Left lung (tissue), 10 donors: ENCODE measurements around the gene GRPR. TPM values are rescaled to one million over a fixed set of nuclear protein-coding genes. Genes with fewer than 3 reads are reported as not detected.
"Not testable (repeated sequence)": the region's sequence is repeated elsewhere in the genome, so short reads cannot be mapped to it uniquely, and the experiment has no call there.

Source experiments
- ATAC-seq: fragments of 200-7000 bp; cut with Tn5 transposase; one replicate; pipeline ENCODE4 v1.9.1; 2020; ENCODE audit warnings: moderate library complexity
- DNase-seq, 4 donors: peaks; one replicate each; pipeline ENCODE4 v3.0.0-alpha.2; 2013 to 2020
- H3K27ac ChIP-seq, 2 donors: fragments of 200-600 bp; sonication (generic) in 1 of 2; one replicate each; pipeline versions ENCODE4 v1.5.0 to v1.8.0; 2020 to 2021
- H3K27me3 ChIP-seq, 2 donors: fragments of 200-600 bp; sonication (generic) in 1 of 2; one replicate each; pipeline versions ENCODE4 v1.5.0 to v1.8.0; 2020 to 2021
- H3K36me3 ChIP-seq, 2 donors: fragments of 200-600 bp; sonication (generic) in 1 of 2; one replicate each; pipeline versions ENCODE4 v1.5.0 to v1.8.0; 2020 to 2021
- H3K4me1 ChIP-seq, 2 donors: fragments of 200-600 bp; one replicate each; pipeline ENCODE4 v1.8.0; 2021
- H3K4me3 ChIP-seq, 2 donors: fragments of 200-600 bp; sonication (generic) in 1 of 2; one replicate each; pipeline versions ENCODE4 v1.5.0 to v1.8.0; 2020 to 2021; ENCODE audit warnings: mild to moderate bottlenecking in 1 of 2
- H3K9me3 ChIP-seq, 2 donors: fragments of 200-600 bp; sonication (generic) in 1 of 2; one replicate each; pipeline versions ENCODE4 v1.5.0 to v1.8.0; 2020 to 2021
- intact Hi-C, 2 donors: fragments of 100-400 bp; cut with DNase I; formaldehyde crosslinking; loops; one replicate each; pipeline versions ENCODE4 v1.11.2 to v1.14.2; 2022
- polyA plus RNA-seq, 6 donors: library from polyadenylated mRNA; unstranded; fragments of 120-200 nt; gene quantifications; one replicate each; pipeline ENCODE4 v1.2.1, GENCODE V29; 2013; ENCODE audit not compliant: insufficient read length in 6 of 6
- total RNA-seq, 2 donors: library from RNA; stranded (reverse); fragmentation: NEBNext Ultra II Directional; extraction: Animal tissue kit (Norgen Biotek cat#: 25700); gene quantifications; one replicate each; pipeline ENCODE4 v1.2.1, GENCODE V29; 2021
- TF ChIP-seq, protein P1 (sequence below), 2 donors: fragments of 200-600 bp; sonication (generic) in 1 of 2; IDR thresholded peaks; one replicate each; pipeline versions ENCODE4 v1.5.0 to v1.8.0; 2021; ENCODE audit warnings: antibody characterized with exemption in 2 of 2
- donor health status: DM: no; HTN: yes; CAD: no.
- donor health status: DM: no; HTN: no; CAD: no.

The GRPR gene
- total and polyA plus RNA-seq, 8 donors, result 0.13 to 0.43 (median 0.26) TPM

DNA sequence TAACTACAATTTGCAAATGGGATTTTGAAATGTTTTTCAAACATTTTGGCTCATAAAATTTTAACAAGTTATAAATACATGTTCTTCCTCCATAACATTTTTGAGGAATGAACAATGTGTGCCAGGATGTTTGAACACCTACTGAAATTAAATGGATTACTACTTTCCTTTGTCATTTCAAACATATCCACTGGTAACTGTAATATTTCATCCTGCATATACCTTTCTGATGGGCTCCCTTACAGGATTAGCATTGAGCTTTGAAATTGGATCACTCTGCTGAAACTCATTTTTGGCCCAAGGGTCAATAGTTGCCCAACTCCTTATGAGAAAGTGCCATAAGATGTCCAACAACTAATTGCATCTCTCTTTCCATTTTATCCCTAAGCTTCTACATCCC lies 17.6 kb downstream of the GRPR start:
- Histone ChIP-seq H3K36me3 (no peaks in the 10 kb centered on the region), H3K9me3 (no peaks in the 10 kb centered on the region), H3K27ac (no peak overlapping the region), H3K27me3 (no peaks in the 10 kb centered on the region), H3K4me1 (no peaks in the 10 kb centered on the region), H3K4me3 (no peak overlapping the region)
- DNase-seq (no peak), ATAC-seq (no peak)
- TF ChIP-seq, protein P1, sequence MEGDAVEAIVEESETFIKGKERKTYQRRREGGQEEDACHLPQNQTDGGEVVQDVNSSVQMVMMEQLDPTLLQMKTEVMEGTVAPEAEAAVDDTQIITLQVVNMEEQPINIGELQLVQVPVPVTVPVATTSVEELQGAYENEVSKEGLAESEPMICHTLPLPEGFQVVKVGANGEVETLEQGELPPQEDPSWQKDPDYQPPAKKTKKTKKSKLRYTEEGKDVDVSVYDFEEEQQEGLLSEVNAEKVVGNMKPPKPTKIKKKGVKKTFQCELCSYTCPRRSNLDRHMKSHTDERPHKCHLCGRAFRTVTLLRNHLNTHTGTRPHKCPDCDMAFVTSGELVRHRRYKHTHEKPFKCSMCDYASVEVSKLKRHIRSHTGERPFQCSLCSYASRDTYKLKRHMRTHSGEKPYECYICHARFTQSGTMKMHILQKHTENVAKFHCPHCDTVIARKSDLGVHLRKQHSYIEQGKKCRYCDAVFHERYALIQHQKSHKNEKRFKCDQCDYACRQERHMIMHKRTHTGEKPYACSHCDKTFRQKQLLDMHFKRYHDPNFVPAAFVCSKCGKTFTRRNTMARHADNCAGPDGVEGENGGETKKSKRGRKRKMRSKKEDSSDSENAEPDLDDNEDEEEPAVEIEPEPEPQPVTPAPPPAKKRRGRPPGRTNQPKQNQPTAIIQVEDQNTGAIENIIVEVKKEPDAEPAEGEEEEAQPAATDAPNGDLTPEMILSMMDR (IDR thresholded peaks at IDR 0.05), result no peak
- intact Hi-C loops, result no loop called here

DNA sequence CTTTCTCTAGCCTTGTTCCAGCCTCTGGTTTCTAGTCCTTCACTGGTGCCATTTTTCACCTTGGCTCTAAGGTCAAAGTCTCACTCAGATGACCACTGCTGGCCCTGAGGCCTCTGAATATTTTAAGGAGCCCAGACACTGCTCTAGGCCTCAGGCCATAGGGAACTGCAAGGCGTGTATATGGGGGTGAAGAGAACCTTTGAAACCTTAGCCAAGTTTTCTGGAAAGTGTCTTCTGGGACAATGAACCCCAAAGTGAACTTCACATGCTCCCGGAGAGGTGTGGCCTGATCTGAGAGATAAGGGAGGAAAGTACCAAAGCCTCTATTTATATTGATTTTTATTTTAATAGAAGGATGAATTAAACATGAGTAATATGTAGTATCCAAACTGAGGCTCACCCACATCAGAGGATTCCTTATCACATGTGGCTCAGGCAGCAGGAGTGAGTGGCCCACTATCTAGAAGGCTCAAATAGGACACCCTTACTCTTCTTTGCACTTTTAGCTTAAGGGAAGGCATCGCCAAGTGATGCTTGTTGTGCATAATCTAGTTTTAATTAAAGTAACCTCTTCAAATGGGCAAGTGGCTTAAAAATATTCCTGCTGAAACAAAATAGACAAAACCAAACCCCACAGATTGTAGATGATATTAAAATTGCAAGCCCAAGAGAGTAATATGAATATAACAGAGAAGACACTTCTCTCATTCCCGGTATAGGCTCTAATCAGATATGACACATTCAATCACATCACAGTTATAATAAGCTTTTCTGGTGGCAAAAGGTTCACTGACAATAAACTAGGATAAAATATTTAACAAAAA lies 18.3 kb downstream of the GRPR start:
- Histone ChIP-seq H3K36me3 (no peaks in the 10 kb centered on the region), H3K9me3 (no peaks in the 10 kb centered on the region), H3K4me1 (no peaks in the 10 kb centered on the region), H3K27ac (no peak overlapping the region), H3K27me3 (peaks cover 0 to 4% of the 10 kb centered on the region in 2 donors), H3K4me3 (no peak overlapping the region)
- TF ChIP-seq, protein P1 (IDR thresholded peaks at IDR 0.05), result no peak
- DNase-seq, result no peak
- ATAC-seq, result no peak
- intact Hi-C loops, result no loop called here

DNA sequence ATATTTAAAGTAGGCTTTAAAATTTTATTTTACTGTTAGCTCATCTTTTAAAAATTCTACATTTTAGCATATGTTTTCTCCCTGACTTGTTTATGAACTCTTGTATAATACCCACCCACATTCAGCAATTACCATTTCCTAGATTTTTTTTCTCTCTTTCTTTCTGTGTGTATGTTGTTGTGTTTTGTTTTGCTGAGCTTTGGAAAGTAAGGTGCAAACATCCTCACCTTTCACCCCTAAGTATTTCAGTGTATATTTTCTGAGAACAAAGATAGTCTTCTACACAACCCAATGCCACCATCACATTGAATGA lies 18.8 kb downstream of the GRPR start:
- ATAC-seq, result no peak
- Histone ChIP-seq H3K4me3 (no peak overlapping the region), H3K4me1 (no peaks in the 10 kb centered on the region), H3K27ac (no peak overlapping the region), H3K27me3 (peaks cover 0 to 7% of the 10 kb centered on the region in 2 donors), H3K36me3 (no peaks in the 10 kb centered on the region), H3K9me3 (no peaks in the 10 kb centered on the region)
- no peak for DNase-seq
- TF ChIP-seq, protein P1 (IDR thresholded peaks at IDR 0.05), result no peak
- intact Hi-C loops, result no loop called here

DNA sequence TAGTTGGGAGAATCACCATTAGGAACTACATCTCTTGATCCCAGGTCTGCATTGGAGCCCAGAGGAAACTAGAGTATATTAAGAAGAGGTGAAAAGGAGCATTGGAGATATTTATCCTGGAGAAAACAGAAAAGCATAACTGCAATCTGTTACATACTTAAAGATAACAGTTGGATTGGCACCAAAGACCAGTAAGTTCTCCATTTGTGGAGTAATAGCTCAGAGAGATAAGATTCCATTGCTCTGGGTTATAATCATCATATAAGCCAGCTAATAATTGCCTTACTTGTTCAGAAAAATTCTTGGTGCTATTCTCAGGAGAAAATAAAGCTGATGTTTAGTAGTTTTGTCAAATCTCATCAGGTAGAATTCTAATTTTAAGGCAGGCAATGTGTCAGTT lies 20.6 kb downstream of the GRPR start:
- no peak for ATAC-seq
- intact Hi-C loops, result no loop called here
- Histone ChIP-seq H3K4me3 (no peak overlapping the region), H3K4me1 (no peaks in the 10 kb centered on the region), H3K27ac (no peak overlapping the region), H3K9me3 (no peaks in the 10 kb centered on the region), H3K27me3 (peaks cover 0 to 7% of the 10 kb centered on the region in 2 donors), H3K36me3 (no peaks in the 10 kb centered on the region)
- TF ChIP-seq, protein P1 (IDR thresholded peaks at IDR 0.05), result no peak
- DNase-seq, result no peak

DNA sequence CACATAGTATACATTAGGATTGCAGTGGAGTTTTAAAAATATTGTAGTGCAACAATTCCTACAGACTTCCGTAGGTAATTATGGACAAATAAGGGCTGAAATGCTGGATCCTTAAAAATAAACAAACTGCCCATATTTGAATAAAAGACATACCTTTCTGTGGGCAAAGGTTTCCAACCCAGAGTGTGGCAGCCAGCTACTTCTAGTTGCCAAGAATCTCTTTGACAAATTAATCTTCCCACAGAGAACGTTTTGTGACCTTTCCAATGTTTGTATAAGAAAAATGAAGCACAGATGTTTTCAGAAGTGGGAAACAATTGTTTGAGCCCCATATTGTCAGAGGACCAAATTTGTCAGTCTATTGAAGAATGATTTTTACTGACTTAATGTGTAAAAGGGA lies 21.1 kb downstream of the GRPR start:
- Histone ChIP-seq H3K27ac (no peak overlapping the region), H3K4me3 (no peak overlapping the region), H3K4me1 (no peaks in the 10 kb centered on the region), H3K27me3 (peaks cover 0 to 7% of the 10 kb centered on the region in 2 donors), H3K36me3 (no peaks in the 10 kb centered on the region), H3K9me3 (no peaks in the 10 kb centered on the region)
- no peak for ATAC-seq
- TF ChIP-seq, protein P1 (IDR thresholded peaks at IDR 0.05), result no peak
- DNase-seq, result no peak
- intact Hi-C loops, result no loop called here

DNA sequence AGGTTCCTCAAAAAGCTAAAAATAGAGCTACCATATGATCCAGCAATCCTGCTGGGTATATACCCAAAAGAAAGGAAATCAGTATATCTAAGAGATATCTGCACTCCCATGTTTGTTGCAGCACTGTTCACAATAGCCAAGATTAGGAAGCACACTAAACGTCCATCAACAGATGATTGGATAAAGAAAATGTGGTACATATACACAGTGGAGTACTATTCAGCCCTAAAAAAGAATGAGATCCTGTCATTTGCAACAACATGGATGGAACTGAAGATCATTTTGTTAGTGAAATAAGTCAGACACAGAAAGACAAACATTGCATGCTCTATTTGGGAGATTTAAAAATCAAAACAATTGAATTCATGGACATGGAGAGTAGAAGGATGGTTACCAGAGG lies 21.7 kb downstream of the GRPR start:
- H3K4me3 ChIP-seq, DNase-seq, H3K36me3 ChIP-seq, ATAC-seq, H3K27ac ChIP-seq, H3K4me1 ChIP-seq, intact Hi-C loops, H3K9me3 ChIP-seq, H3K27me3 ChIP-seq: not testable (repeated sequence)
